Transverse colon (tissue), 4 donors: ENCODE data around the gene ZNF280B. TPM values are rescaled to one million over a fixed set of nuclear protein-coding genes. Genes with fewer than 3 reads are reported as not detected.

ENCODE experiments used
- DNase-seq: peaks from one replicate; pipeline ENCODE4 v3.0.0-alpha.2; 2019
- H3K27ac ChIP-seq, 4 donors: fragments of 200-600 bp; sonication (generic); 2 replicates each; pipeline ENCODE4 v1.5.1; 2016 to 2018; ENCODE audit warnings: inconsistent platforms in 4 of 4
- H3K27me3 ChIP-seq: fragments of 200-600 bp; sonication (generic); 2 replicates; pipeline ENCODE4 v1.5.1; 2017; ENCODE audit warnings: inconsistent platforms
- H3K36me3 ChIP-seq, 4 donors: fragments of 200-600 bp; sonication (generic); 2 replicates each; pipeline ENCODE4 v1.5.1; 2017 to 2019; ENCODE audit warnings: inconsistent platforms in 4 of 4
- H3K4me1 ChIP-seq, 4 donors: fragments of 200-600 bp; sonication (generic); 2 replicates each; pipeline ENCODE4 v1.5.1; 2017 to 2020; ENCODE audit warnings: inconsistent platforms in 4 of 4
- H3K4me3 ChIP-seq, 4 donors: fragments of 200-600 bp; sonication (generic); 1 replicate in 1 of 4; 2 replicates in 3 of 4; pipeline versions ENCODE4 v1.5.1 to v1.6.1; 2017 to 2019; ENCODE audit warnings: inconsistent platforms in 4 of 4
- H3K9me3 ChIP-seq, 2 donors: fragments of 200-600 bp; sonication (generic); 2 replicates each; pipeline ENCODE4 v1.5.1; 2017 to 2019; ENCODE audit warnings: inconsistent platforms in 2 of 2
- EP300 ChIP-seq: sonication (generic); formaldehyde crosslinking; IDR thresholded peaks from one replicate; pipeline ENCODE4 v1.6.1; 2017; ENCODE audit warnings: antibody characterized with exemption, low read depth
- POLR2A ChIP-seq: fragments of 450-650 bp; IDR thresholded peaks from one replicate; pipeline ENCODE4 v1.6.1; 2016; ENCODE audit warnings: antibody characterized with exemption, mild to moderate bottlenecking, moderate library complexity
- POLR2AphosphoS5 ChIP-seq, 3 donors: sonication (generic); formaldehyde crosslinking; IDR thresholded peaks; one replicate each; pipeline ENCODE4 v1.6.1; 2016; ENCODE audit warnings: antibody characterized with exemption in 3 of 3
- WGBS, 2 donors: methylation state at CpG; one replicate each; pipeline ENCODE4 v1.1.5; 2018; ENCODE audit warnings: low coverage in 1 of 2; 5-methylcytosine and 5-hydroxymethylcytosine counted together
- in situ Hi-C, 4 donors: fragments of 200-750 bp; cut with MboI; loops; one replicate each; pipeline versions ENCODE4 v1.15.0 to v1.15.1; 2017; ENCODE audit warnings: low sequenced_read_pairs in 3 of 4, low pct_ligation_motif_present in 1 of 4, low pct_unique_long_range_greater_than_20kb in 1 of 4
- intact Hi-C: fragments of 100-400 bp; cut with DNase I; formaldehyde crosslinking; loops from one replicate; pipeline ENCODE4 v1.15.1; 2023; ENCODE audit warnings: low total_unique reads
- total RNA-seq, 4 donors: library from RNA; depleted of rRNA; stranded (reverse); fragments of >200 nt; gene quantifications; one replicate each; pipeline ENCODE4 v1.1.0, GENCODE V29; 2016
- TF ChIP-seq, protein P1 (sequence below), 5 experiments: fragments of 200-600 bp in 3 of 5; fragments of 450-650 bp in 2 of 5; sonication (generic) in 3 of 5; IDR thresholded peaks; 1 replicate in 2 of 5; 2 replicates in 3 of 5; pipeline ENCODE4 v1.5.1; 2016 to 2017; ENCODE audit warnings: antibody characterized with exemption in 5 of 5, inconsistent platforms in 3 of 5, mild to moderate bottlenecking in 2 of 5, moderate library complexity in 1 of 5

Gene ZNF280B
- total RNA-seq, 4 donors from 2014 or later = 0.41 to 0.79 (median 0.60) TPM; not detected in 1

- Histone ChIP-seq H3K36me3 (no peaks in the 10 kb centered on the region), H3K9me3 (peaks cover 4 to 6% of the 10 kb centered on the region in 2 donors), H3K27ac (no peak overlapping the region), H3K4me1 (no peaks in the 10 kb centered on the region), H3K27me3 (peaks cover 17% of the 10 kb centered on the region), H3K4me3 (no peak overlapping the region)
- DNase-seq = no peak
- TF ChIP-seq POLR2AphosphoS5 (IDR thresholded peaks at IDR 0.05) = no peak
- TF ChIP-seq, protein P1, sequence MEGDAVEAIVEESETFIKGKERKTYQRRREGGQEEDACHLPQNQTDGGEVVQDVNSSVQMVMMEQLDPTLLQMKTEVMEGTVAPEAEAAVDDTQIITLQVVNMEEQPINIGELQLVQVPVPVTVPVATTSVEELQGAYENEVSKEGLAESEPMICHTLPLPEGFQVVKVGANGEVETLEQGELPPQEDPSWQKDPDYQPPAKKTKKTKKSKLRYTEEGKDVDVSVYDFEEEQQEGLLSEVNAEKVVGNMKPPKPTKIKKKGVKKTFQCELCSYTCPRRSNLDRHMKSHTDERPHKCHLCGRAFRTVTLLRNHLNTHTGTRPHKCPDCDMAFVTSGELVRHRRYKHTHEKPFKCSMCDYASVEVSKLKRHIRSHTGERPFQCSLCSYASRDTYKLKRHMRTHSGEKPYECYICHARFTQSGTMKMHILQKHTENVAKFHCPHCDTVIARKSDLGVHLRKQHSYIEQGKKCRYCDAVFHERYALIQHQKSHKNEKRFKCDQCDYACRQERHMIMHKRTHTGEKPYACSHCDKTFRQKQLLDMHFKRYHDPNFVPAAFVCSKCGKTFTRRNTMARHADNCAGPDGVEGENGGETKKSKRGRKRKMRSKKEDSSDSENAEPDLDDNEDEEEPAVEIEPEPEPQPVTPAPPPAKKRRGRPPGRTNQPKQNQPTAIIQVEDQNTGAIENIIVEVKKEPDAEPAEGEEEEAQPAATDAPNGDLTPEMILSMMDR (IDR thresholded peaks at IDR 0.05) = no peak
- no peak for TF ChIP-seq POLR2A
- no peak for TF ChIP-seq EP300
- intact Hi-C loops (no loop called here), in situ Hi-C loops (no loop called here)
- WGBS, 2 donors = 100% methylated on average over 1 of the region's 1 CpG; no CpG with 5 or more reads in 1 of the 2 donors
Observed at GRCh38 chr22:22440188-22440587, 68.4 kb downstream of the ZNF280B start.

Other genes with a start within 250 kb of the ZNF280B start
- gene ZNF280A, start 11.5 kb upstream of the ZNF280B start, total RNA-seq = not detected
- gene PRAME, start 50.5 kb upstream of the ZNF280B start, total RNA-seq = under 1 TPM in 2 of 4 donors, not detected in 2; 0.16 to 0.41 TPM
- gene GGTLC2, start 135.9 kb upstream of the ZNF280B start, total RNA-seq = not detected